AG08396 (cell line): ENCODE data around the gene DPP7.
"Not testable (repeated sequence)": the region's sequence is repeated elsewhere in the genome, so short reads cannot be mapped to it uniquely, and the experiment has no call there.

Experiments used
- DNase-seq: peaks from one replicate; pipeline ENCODE4 v3.0.0; 2012; ENCODE audit warnings: low spot score, mixed read lengths

Gene DPP7

DNA sequence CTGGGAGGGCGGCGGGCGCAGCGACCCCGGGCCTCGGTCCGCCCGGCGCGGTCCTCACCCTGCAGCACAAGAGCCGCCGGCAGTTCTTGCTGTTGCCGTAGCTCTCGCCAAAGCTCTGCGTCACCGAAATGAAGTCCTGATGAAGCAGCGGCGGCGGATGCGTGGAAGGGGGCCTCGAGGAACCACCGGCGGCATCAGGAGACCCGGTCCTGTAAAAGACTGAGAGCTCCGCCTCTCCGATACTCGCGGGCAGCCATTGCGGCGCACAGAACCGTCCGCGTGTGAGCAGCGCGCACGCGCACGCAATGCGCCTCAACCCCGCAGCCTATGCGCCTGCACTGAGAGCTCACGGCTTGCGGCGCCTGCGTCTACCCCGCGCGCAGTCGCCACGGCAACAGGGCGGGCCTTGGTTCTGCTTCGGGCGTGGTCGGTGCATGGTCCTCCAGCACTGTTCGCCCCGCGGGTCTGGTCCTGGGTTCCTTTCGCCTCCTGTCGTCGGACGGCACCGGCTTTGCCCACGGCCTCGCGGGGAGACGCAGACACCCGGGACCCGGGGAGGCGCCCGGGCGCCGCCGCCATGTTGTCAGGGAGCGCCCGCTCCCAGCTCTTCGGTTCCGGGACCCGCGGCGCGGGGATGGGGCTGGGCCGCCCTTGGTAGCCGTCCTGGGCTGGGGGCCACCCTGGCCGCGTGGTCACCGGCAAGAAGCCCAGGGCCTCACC, 15.1 kb upstream of the DPP7 start:
- peak; percentile 99 for DNase-seq

DNA sequence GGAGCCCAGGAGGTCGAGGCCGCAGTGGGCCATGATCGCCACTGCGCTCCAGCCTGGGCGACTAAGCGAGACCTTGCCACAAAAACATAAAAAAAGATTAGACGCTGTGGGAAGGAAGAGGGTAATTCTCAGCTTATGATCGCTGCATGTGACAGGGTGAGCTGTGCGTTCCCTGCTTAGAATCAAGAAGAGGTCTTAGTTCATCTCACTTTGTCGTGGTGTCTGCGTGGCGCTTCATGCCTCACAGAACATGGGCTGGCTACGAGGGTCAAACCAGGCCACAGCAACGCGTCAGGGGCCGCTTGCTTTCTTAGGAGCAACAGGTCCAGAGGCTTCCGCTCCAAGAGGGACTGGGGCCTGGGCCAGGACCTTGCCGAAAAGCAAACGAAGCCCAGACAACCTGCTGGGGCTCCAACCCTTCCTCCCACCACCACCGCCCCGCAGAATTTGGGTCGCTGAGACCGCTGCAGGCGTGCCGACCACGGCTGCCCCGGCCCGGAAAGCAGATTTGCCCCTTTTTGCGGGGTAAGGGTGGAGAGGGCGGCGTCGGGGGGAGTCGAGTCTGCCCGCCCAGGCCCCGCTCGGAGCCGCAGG, 14.4 kb upstream of the DPP7 start:
- DNase-seq: no peak

DNA sequence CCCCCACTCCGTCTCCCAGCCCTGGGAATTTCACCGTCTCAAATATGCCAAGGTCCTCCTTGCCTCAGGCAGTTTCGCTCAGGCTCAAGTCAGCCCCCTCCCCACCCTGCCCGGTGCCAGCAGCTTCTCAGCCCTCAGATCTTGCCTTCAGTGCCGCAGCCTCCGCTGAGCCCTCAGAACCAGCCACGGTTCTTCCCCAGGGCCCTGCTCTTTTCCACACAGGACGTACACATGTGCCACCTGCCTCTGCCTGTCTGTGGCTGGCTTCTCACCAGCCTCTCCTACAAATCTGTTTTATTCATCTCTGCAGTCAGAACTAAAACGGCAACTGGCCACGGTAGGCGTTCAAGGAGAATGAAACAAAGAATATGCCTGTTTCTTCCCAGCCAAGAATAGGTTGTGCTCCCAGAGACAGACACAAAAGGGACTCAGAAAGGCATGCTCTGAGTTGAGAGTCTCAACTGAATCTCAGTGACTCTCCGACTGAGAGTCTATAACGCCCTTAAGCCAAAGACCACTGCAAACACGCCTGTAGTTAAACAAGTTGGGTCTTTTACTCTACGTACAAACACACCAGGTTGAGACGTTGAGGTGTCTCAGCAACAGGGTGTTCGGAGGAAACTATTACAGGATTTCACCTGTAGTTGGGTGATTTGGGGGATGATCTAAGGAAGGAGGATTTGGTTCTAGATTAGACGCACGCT, 13.8 kb upstream of the DPP7 start:
- DNase-seq: no peak

DNA sequence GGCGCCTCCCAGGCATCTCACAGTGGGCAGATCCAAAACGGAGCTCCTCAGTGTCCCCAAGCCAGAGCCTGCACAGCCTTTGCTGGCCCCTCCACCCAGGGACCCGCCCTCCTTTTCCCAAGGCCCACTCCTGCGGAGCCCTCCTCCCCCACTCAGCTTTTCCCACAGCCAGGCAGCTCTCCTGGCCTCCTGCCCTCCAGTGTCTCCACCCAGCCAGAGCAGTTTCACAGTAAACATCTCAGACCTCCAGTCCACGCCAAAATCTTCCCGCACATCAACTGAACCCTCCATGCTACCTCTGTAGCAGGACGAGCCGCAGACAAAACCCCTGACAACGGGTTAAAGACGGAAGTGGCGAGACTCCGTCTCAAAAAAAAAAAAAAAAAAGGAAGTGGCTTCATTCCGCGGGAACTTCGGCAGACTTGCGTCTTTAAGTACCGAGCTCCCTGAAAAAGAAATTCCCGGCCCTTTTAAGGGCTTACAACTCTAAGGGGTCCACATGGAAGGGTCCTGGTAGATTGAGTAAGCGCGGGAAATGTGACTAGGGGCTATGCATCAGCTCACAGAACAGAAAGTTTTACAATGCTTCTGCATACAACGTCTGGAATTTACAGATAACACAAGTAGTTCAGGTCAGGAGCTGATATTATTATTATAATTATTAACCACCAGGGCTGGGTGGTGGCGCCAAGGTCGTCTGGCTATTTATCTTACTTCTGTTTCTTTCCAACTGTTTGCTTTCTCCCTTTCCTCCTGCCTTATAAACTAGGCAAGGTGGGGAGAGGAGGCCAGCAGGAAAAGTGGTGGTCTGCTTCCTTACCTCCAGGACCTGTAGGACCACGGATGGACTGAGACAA, 13.0 kb upstream of the DPP7 start:
- DNase-seq: no peak

DNA sequence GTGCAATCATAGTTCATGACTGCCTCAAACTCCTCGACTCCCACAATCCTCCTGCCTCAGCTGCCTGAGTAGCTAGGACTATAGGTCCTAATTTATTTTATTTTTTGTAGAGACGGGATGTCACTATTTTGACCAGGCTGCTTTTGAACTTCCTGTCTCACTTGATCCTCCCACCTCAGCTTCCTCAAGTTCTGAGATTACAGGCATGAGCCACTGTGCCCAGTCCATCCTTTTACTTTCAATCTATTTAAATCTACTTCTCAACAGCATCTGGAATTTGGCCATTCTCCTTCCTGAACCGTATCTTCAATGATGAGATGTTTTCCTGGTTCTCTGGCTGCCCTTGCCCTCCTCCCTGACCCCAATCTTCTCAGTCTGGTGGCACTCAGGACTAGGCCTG, 12.3 kb upstream of the DPP7 start:
- no peak for DNase-seq

DNA sequence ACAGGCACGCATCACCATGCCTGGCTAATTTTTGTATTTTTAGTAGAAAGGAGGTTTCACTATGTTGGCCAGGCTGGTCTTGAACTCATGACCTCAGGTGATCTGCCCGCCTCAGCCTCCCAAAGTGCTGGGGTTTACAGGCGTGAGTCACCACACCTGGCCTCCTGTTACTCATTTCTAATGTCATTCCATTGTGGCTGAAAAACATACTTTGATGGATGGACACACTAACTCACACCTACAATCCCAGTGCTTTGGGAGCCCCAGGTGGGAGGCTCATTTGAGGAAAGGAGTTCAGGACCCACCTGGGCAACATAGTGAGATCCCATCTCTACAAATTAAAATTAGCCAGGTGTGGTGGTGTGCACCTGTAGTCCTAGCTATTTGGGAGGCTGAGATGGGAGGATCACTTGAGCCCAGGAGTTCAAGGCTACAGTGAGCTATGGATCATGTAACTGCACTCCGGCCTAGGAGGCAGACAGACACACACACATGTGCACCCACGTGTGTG, 9.5 kb upstream of the DPP7 start:
- DNase-seq: not testable (repeated sequence)

DNA sequence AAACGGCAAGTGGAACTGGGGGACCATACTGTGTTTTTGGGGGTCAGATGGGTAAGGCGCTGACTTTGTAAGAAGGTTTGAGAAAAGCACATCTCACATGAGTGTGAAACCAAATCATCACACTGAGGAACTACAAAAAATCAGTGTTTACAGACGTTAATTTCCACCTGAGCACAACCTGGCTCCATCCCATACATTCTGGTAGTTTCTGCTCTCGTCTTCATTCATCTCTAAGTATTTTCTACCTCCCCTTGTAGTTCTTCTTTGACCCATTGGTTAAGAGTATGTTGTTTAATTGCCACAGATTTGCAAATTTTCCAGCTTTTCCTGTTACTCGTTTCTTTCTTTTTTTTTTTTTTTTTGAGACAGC, 8.9 kb upstream of the DPP7 start:
- no peak for DNase-seq

DNA sequence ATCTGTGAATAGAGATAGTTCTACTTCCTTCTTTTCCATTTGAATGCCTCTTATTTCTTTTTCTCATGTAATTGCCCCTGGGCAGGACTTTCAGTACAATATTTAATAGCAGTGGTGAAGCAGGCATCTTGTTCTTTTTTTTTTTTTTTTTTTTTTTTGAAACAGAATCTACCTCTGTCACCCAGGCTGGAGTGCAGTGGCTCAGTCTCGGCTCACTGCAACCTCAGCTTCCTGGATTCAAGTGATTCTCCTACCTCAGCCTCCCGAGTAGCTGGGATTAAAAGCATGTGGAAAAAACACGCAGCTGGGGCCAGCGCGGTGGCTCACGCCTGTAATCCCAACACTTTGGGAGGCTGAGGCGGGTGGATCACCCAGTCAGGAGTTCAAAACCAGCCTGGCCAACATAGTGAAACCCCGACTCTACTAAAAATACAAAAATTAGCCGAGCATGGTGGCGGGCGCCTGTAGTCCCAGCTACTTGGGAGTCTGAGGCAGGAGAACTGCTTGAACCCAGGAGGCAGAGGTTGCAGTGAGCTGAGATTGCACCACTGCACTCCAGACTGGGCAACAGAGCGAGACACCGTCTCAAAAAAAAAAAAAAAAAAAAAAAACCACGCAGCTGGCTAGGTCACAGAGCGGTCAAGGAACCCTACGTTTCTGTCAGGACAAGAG, 8.4 kb upstream of the DPP7 start:
- DNase-seq: not testable (repeated sequence)

DNA sequence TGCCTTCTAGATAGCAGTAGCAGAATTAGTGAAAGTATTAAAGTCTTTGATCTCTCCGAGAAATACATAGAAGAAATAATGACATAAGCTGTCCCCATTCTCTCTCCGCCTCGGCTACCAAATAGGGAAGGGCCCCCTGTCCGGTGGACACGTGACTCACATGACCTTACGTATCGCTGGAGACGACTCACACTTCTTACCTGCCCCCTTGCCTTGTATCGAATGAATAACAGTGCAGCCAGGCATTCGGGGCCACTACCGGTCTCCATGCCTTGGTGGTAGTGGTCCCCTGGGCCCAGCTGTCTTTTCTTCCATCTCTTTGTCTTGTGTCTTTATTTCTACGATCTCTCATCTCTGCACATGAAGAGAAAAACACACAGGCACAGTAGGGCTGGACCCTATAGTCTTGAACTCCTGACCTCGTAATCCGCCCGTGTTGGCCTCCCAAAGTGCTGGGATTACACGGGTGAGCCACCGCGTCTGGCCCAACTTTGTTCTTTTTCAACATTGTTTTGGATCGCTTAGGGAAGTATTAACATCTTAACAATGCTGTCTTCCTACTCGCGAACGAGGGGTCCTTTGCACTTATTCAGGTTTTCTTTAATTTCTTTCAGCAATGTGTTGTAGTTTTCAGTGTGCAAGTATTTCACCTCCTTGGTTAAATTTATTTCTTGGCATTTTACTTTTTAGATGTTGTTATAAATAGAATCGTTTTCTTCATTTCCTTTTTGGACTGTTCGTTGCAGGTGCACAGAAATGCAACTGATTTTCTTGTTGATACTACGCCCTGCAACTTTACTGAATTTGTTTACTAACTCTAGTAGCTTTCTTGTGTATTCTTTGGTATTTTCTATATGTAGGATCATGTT, 7.6 kb upstream of the DPP7 start:
- not testable (repeated sequence) for DNase-seq

DNA sequence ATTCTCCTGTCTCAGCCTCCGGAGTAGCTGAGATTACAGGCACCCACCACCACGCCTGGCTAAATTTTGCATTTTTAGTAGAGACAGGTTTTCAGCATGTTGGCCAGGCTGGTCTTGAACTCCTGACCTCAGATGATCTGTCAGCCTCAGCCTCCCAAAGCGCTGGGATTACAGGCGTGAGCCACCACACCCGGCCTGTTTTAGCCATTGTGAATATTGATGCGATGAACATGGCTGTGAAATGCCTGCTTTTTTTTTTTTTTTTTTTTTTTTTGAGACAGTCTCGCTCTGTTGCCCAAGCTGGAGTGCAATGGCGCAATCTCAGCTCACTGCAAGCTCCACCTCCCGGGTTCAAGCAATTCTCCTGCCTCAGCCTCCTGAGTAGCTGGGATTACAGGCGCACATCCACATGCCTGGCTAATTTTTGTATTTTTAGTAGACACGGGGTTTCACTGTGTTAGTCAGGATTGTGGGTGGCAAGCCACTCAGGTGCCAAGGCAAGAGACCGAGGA, 3.6 kb upstream of the DPP7 start:
- DNase-seq: not testable (repeated sequence)

DNA sequence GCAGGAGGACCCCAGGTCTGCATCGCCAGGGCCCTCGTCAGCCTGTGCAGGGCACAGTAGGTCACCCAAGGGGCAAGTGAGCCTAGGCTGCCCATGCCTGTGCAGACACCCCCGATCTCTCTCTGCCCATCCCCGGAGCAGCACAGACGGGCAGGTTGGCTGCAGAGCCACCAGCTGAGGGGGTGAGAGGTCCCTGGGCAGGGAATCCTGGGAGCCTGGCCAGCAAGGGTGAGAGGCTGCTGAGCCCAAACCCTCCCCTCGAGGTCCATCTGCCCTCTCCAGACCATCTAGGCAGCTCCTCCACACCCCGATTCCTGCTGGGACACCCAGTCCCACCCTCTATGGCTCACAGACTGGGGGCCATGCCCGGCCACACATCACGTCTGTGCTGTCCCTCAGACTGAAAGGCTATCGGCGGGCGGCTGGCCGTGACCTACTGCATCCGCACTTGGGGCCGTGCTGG, 2.8 kb upstream of the DPP7 start:
- no peak for DNase-seq

DNA sequence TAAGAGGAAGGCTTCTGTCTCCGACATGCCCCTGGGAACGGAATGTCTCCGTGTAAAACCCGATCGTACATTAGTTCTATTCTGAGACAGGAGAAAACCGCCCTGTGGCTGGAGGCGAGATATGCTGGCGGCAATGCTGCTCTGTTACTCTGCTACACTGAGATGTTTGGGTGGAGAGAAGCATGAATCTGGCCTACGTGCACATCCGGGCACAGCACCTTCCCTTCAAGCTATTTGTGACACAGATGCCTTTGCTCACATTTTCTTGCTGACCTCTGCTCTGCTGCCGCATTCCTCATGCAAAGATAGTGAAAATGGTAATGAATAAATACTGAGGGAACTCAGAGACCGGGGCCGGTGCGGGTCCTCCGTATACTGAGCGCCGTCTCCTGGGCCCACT, 2.2 kb upstream of the DPP7 start:
- DNase-seq: no peak

DNA sequence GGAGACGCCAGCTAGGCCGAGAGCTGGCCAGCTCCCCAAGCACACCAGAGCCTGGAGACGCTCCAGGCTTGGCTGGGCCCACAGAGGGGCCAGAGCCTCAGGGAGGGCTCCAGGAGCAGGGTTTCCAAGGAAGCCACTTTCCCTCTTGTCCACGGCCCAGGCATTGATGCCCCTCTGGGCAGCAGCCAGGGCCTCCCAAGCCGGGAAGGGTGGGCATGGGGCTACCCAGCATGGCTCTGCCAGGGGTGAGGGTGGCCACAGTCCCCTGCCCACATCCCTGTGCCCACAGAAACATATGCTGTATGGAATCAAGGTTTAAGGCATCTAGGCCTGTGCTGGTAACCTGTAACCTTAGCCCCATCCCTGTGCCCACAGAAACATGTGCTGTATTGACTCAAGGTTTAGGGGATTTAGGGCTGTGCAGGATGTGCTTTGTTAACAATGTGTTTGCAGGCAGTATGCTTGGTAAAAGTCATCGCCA, 1.5 kb upstream of the DPP7 start:
- DNase-seq: no peak

DNA sequence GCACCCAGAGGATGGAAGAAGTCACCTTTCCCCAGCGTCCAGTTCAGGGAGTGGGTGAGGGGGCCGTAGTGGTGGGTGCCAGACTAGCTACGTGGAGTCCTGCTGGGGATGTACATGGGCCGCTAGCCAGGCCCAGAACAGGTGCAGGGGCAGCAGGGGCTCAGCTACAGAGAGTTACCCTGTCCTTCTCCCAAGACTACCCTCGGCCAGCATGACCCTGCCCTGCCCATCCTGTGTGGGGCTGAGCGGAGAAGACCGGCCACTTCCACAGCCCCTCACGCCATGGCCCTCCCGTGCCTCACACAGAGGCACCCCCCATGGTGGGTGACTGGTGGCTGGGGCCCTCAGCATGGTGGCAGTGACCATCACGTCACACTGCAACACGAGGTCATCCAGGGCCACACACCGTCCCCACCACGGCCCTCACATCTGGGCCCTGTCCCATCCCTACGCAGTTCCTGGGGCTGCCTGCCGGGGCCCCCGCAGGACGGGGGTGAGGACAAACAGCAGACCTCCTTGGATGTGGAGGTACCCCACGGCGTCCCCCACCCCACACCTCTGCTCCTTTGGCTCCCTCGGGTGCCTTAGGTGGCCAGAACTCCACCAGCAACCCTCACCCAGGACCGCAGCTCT, 977 bp upstream of the DPP7 start:
- no peak for DNase-seq

DNA sequence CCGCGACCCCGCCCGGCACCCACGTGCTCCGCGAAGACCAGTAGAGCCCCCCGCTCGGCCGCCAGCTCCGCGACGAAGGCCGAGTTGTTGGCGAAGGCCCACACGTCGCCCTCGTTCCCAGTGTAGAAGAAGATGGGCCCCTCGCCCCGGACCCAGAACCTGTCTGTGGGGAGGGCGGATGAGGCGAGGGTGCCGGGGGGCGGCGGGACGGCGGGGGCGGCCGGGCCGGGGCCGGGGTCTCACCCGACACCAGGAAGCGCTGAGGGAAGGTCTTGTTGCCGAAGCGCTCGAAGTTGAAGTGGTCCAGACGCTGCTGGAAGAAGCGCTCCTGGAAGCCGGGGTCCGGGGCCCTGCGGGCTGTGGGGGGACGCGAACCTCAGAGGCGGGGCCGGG, 317 bp downstream of the DPP7 start:
- DNase-seq: no peak

DNA sequence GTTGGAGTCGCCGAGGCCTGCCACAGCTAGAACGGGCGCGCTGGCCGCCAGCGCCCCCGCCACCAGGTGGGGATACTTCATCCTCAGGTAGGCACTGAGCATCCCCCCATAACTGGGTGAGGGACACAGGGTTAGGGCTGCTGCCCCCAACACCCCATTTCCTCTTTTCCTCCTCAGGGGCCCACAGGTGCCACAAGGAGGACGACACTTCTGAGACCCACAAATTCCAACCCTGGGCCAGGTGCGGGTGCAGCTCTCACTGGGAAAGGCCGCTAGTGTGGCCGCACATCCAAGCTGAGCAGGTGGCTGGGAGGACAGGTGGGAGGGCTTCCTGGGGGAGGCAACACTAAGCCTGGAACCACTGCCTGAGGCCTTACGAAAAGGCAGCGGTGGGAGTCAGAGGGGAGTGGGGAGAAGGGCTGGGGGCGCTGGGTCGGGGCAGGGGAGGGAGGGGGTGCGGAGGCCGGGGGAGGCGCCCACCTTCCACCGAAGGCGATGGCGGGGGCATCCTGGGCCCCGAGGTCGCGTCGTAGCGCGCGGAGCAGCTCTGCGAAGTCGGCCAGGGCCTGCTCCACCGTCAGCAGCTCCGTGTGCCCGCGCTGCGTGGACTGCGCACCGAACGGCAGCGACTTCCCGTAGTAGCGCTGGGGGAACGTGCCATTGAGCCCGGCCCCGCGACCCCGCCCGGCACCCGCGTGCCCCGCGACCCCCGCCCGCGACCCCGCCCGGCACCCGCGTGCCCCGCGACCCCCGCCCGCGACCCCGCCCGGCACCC, 961 bp downstream of the DPP7 start:
- DNase-seq: peak; percentile 73

DNA sequence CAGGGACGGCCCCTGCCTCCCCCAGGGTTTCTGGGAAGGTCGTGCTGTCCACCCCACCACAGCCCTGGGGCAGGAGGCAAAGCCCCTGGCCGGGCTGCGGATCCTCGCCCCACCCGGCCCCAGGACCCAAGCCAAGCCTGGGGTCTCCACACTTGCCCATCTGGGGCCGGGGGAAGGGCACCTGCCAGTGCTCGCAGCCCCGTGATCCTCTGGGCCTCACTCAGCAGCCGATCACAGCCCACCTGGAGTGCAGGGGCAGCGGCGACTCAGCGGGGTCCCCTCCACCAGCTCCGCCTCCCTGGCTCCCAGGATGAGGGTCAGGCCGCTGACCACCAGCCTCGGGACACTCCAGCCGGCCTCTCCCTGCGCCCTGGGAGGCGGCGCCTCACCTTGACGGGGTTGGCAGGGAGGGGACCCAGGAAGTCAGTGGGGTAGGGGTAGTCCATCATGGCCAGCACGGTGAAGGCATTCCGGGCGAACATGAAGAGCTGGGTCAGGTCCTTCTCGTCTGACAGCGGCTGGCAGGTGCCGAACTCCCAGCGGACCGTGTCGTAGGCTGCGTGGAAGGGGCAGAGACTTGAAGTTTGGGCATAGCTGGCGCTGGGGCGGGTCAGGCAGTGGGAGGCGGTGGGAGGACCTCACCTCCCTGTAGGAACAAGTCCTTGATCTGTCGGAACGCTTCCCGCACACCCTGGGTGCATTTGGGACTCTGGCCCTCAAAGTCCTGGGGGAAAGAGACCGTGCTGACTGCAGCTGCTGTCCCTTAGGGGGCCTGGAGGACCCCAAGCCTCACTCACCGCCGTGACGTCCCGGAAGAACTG, 1.8 kb downstream of the DPP7 start:
- DNase-seq: no peak
